Measurements from ENCODE around the gene MTAP. TPM values are rescaled to one million over a fixed set of nuclear protein-coding genes. Genes with fewer than 3 reads are reported as not detected.

The MTAP gene
- total RNA-seq, 1 donor from 2014 or later, result 90.0 TPM

DNA sequence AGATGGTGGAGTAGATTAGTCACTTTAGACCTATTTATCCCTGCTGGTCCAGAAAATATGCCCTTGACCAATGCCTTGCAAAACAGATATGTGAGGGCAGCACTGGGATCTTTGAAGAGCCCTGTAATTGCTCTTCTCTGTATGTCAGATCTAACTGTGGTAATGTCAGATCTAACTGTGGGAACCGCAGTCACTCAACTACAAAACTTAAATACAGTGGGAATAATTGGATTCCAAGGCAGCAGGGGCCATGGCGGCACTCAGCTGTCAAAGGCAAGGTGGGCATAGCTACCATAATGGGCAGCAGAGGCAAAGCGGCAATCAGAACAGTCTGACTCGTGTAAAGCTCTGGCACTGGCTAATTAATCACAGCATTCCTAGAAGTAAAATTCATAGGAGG, 46.2 kb downstream of the MTAP start:
- Mint-ChIP-seq H3K27ac (no peak overlapping the region), H3K4me1 (no peaks in the 10 kb centered on the region), H3K4me3 (no peak overlapping the region), H3K9me3 (peaks cover 57% of the 10 kb centered on the region), H3K27me3 (ENCODE audit: low read depth) (no peaks in the 10 kb centered on the region), H3K36me3 (peaks cover 84% of the 10 kb centered on the region)
- TF ChIP-seq, protein P1, sequence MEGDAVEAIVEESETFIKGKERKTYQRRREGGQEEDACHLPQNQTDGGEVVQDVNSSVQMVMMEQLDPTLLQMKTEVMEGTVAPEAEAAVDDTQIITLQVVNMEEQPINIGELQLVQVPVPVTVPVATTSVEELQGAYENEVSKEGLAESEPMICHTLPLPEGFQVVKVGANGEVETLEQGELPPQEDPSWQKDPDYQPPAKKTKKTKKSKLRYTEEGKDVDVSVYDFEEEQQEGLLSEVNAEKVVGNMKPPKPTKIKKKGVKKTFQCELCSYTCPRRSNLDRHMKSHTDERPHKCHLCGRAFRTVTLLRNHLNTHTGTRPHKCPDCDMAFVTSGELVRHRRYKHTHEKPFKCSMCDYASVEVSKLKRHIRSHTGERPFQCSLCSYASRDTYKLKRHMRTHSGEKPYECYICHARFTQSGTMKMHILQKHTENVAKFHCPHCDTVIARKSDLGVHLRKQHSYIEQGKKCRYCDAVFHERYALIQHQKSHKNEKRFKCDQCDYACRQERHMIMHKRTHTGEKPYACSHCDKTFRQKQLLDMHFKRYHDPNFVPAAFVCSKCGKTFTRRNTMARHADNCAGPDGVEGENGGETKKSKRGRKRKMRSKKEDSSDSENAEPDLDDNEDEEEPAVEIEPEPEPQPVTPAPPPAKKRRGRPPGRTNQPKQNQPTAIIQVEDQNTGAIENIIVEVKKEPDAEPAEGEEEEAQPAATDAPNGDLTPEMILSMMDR (IDR thresholded peaks at IDR 0.05; ENCODE audit: unreplicated experiment), result no peak
- DNase-seq (ENCODE audit: low spot score in 2 of 2, unreplicated experiment in 2 of 2), result no peak

DNA sequence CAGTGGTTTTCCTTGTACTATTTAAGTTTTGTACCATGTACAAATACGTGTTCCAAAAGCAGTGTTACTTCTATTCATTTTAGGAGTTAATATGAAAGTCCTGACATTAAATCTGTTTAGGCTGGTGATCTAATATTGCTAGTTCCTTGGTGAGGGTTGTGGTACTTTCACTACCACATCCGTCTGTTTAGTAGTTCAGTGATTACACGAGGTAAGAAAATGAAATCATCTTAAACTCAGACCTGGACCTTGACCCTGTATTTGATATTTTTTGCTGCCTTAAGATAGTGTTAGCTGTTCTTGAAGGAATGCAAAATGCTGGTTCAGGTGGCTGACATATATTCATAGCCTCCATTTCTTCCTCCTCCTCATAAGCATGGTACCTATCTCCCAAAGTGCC, 50.3 kb downstream of the MTAP start:
- Mint-ChIP-seq H3K4me3 (no peak overlapping the region), H3K4me1 (peaks cover 6% of the 10 kb centered on the region), H3K27me3 (ENCODE audit: low read depth) (no peaks in the 10 kb centered on the region), H3K36me3 (peaks cover 67% of the 10 kb centered on the region), H3K27ac (no peak overlapping the region), H3K9me3 (peaks cover 17% of the 10 kb centered on the region)
- DNase-seq (ENCODE audit: low spot score in 2 of 2, unreplicated experiment in 2 of 2), result no peak
- TF ChIP-seq, protein P1 (IDR thresholded peaks at IDR 0.05; ENCODE audit: unreplicated experiment), result no peak

GRCh38 chr9:21853414-21853813, 51.0 kb downstream of the MTAP start:
- Mint-ChIP-seq H3K9me3 (peaks cover 10% of the 10 kb centered on the region), H3K27me3 (ENCODE audit: low read depth) (no peaks in the 10 kb centered on the region), H3K4me1 (peaks cover 6% of the 10 kb centered on the region), H3K36me3 (peaks cover 67% of the 10 kb centered on the region), H3K27ac (no peak overlapping the region), H3K4me3 (no peak overlapping the region)
- no peak for DNase-seq (ENCODE audit: low spot score in 2 of 2, unreplicated experiment in 2 of 2)
- TF ChIP-seq, protein P1 (IDR thresholded peaks at IDR 0.05; ENCODE audit: unreplicated experiment), result no peak

GRCh38 chr9:21854119-21854518, 51.7 kb downstream of the MTAP start:
- DNase-seq (ENCODE audit: low spot score in 2 of 2, unreplicated experiment in 2 of 2), result no peak
- H3K27ac Mint-ChIP-seq, result peak overlapping the region; percentile 62
- H3K9me3 Mint-ChIP-seq, result peaks cover 4% of the 10 kb centered on the region
- H3K4me3 Mint-ChIP-seq, result no peak overlapping the region
- peaks cover 6% of the 10 kb centered on the region for H3K4me1 Mint-ChIP-seq
- H3K36me3 Mint-ChIP-seq, result peaks cover 66% of the 10 kb centered on the region
- TF ChIP-seq, protein P1 (IDR thresholded peaks at IDR 0.05; ENCODE audit: unreplicated experiment), result no peak
- H3K27me3 Mint-ChIP-seq (ENCODE audit: low read depth), result no peaks in the 10 kb centered on the region

DNA sequence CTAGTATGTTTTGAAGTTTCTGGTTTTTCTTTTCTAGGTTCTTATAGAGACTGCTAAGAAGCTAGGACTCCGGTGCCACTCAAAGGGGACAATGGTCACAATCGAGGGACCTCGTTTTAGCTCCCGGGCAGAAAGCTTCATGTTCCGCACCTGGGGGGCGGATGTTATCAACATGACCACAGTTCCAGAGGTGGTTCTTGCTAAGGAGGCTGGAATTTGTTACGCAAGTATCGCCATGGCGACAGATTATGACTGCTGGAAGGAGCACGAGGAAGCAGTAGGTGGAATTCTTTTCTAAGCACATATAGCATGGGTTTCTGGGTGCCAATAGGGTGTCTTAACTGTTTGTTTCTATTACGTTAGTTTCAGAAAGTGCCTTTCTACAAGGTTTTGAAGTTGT, 52.2 kb downstream of the MTAP start:
- H3K27me3 Mint-ChIP-seq (ENCODE audit: low read depth), result no peaks in the 10 kb centered on the region
- DNase-seq (ENCODE audit: low spot score in 2 of 2, unreplicated experiment in 2 of 2), result no peak
- H3K36me3 Mint-ChIP-seq, result peaks cover 65% of the 10 kb centered on the region
- H3K4me1 Mint-ChIP-seq, result peaks cover 6% of the 10 kb centered on the region
- peak overlapping the region; percentile 62 for H3K27ac Mint-ChIP-seq
- TF ChIP-seq, protein P1 (IDR thresholded peaks at IDR 0.05; ENCODE audit: unreplicated experiment), result no peak
- H3K9me3 Mint-ChIP-seq, result no peaks in the 10 kb centered on the region
- no peak overlapping the region for H3K4me3 Mint-ChIP-seq

All from mesothelial cell of epicardium (in vitro differentiated cells).